B cell (primary cell): ENCODE measurements around the gene CLIP1.
"Not testable (repeated sequence)": the region's sequence is repeated elsewhere in the genome, so short reads cannot be mapped to it uniquely, and the experiment has no call there.

Experiments
- CTCF ChIP-seq: fragments of 200-600 bp; IDR thresholded peaks from one replicate; pipeline ENCODE4 v1.8.0; 2022; ENCODE audit warnings: antibody characterized with exemption, mild to moderate bottlenecking
- EZH2 ChIP-seq: IDR thresholded peaks from 2 replicates; pipeline ENCODE4 v1.6.1; 2012; ENCODE audit warnings: borderline replicate concordance, low read depth, mild to moderate bottlenecking, moderate library complexity, low read length; ENCODE audit not compliant: insufficient read depth, poor library complexity, severe bottlenecking

GRCh38 chr12:122446390-122446789 lies 23.9 kb upstream of the CLIP1 start:
- not testable (repeated sequence) for TF ChIP-seq CTCF, EZH2
